PFSK-1 (cell line): Measurements from ENCODE around the gene CNGA3.

Experiments used
- POLR2AphosphoS5 ChIP-seq: IDR thresholded peaks from 2 replicates; pipeline ENCODE4 v1.6.1; 2012; ENCODE audit warnings: low read depth, mild to moderate bottlenecking, control low read depth, low read length, moderate library complexity
- SIN3A ChIP-seq: IDR thresholded peaks from 2 replicates; pipeline ENCODE4 v1.6.1; 2012; ENCODE audit warnings: mild to moderate bottlenecking, low read length, moderate library complexity, borderline replicate concordance; ENCODE audit not compliant: insufficient read depth
- TF ChIP-seq, protein P1 (sequence below), 2 experiments: IDR thresholded peaks; 2 replicates each; pipeline versions ENCODE4 v1.6.1 to v1.8.0; 2011 to 2012; ENCODE audit warnings: low read depth in 2 of 2, low read length in 2 of 2, control low read depth in 1 of 2, inconsistent platforms in 1 of 2, mild to moderate bottlenecking in 1 of 2, moderate library complexity in 1 of 2; ENCODE audit not compliant: insufficient read depth in 1 of 2

DNA sequence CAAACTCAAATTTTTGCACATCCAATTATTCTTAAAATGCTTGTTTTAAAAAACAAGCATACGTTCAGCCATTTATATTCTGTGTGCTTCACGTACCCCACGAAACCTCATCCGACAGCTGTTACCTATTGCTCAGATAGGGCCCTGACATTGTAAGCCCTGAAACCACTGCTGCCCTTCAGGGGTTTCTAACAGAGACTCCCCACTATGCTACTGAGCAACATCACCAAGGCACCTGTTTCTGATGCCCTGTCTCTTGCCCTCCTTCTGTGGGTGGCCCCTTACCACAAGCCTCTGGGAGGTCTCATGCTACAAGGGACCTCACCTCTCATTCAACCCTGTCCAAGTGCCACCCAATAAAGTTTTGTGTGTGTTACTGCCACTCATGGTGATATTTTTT is 18.5 kb upstream of the CNGA3 start:
- no peak for TF ChIP-seq SIN3A
- TF ChIP-seq POLR2AphosphoS5: no peak
- TF ChIP-seq, protein P1, sequence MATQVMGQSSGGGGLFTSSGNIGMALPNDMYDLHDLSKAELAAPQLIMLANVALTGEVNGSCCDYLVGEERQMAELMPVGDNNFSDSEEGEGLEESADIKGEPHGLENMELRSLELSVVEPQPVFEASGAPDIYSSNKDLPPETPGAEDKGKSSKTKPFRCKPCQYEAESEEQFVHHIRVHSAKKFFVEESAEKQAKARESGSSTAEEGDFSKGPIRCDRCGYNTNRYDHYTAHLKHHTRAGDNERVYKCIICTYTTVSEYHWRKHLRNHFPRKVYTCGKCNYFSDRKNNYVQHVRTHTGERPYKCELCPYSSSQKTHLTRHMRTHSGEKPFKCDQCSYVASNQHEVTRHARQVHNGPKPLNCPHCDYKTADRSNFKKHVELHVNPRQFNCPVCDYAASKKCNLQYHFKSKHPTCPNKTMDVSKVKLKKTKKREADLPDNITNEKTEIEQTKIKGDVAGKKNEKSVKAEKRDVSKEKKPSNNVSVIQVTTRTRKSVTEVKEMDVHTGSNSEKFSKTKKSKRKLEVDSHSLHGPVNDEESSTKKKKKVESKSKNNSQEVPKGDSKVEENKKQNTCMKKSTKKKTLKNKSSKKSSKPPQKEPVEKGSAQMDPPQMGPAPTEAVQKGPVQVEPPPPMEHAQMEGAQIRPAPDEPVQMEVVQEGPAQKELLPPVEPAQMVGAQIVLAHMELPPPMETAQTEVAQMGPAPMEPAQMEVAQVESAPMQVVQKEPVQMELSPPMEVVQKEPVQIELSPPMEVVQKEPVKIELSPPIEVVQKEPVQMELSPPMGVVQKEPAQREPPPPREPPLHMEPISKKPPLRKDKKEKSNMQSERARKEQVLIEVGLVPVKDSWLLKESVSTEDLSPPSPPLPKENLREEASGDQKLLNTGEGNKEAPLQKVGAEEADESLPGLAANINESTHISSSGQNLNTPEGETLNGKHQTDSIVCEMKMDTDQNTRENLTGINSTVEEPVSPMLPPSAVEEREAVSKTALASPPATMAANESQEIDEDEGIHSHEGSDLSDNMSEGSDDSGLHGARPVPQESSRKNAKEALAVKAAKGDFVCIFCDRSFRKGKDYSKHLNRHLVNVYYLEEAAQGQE (IDR thresholded peaks at IDR 0.05; ENCODE audit: insufficient read depth in 1 of 2, low read depth in 2 of 2, low read length in 2 of 2): no peak
